OCI-LY1 (cell line): ENCODE results near the gene GMPPB.

Source experiments
- H2AFZ ChIP-seq: fragments of 200-600 bp; sonication (generic), shearing (Covaris generic); 2 replicates; pipeline ENCODE4 v1.6.0; 2014; ENCODE audit warnings: antibody characterized with exemption, mild to moderate bottlenecking, low read length
- H3F3A ChIP-seq: fragments of 200-600 bp; sonication (generic), shearing (Covaris generic); 2 replicates; pipeline ENCODE4 v1.6.0; 2014; ENCODE audit warnings: mild to moderate bottlenecking, antibody characterized with exemption, low read length, moderate library complexity; ENCODE audit not compliant: insufficient read depth
- H3K27ac ChIP-seq: fragments of 200-600 bp; sonication (generic); 2 replicates; pipeline ENCODE4 v1.5.1; 2014; ENCODE audit warnings: low read length, mixed run types, mild to moderate bottlenecking, low read depth; ENCODE audit not compliant: poor library complexity, severe bottlenecking
- H3K27me3 ChIP-seq: fragments of 200-600 bp; sonication (generic); 2 replicates; pipeline ENCODE4 v1.6.0; 2014; ENCODE audit warnings: antibody characterized with exemption, mild to moderate bottlenecking, low read length, moderate library complexity; ENCODE audit not compliant: insufficient read depth
- H3K36me3 ChIP-seq: fragments of 200-600 bp; sonication (generic); 2 replicates; pipeline ENCODE4 v1.6.1; 2014; ENCODE audit warnings: mild to moderate bottlenecking, antibody characterized with exemption, low read length, moderate library complexity, mixed read lengths; ENCODE audit not compliant: insufficient read depth
- H3K4me1 ChIP-seq: fragments of 200-600 bp; sonication (generic); 2 replicates; pipeline ENCODE4 v1.5.1; 2014; ENCODE audit warnings: mild to moderate bottlenecking, low read length, moderate library complexity; ENCODE audit not compliant: insufficient read depth, severe bottlenecking
- H3K4me2 ChIP-seq: fragments of 200-600 bp; sonication (generic), shearing (Covaris generic); 2 replicates; pipeline ENCODE4 v1.6.1; 2014; ENCODE audit warnings: low read length
- H3K4me3 ChIP-seq: fragments of 200-600 bp; sonication (generic); 2 replicates; pipeline ENCODE4 v1.5.1; 2014; ENCODE audit warnings: low read length, low read depth, mild to moderate bottlenecking, mixed read lengths; ENCODE audit not compliant: poor library complexity, severe bottlenecking
- H3K79me2 ChIP-seq: fragments of 200-600 bp; shearing (Covaris generic); 2 replicates; pipeline ENCODE4 v1.6.1; 2016; ENCODE audit warnings: mixed run types, low read length, mixed read lengths; ENCODE audit not compliant: insufficient read depth
- H3K9ac ChIP-seq: fragments of 200-600 bp; sonication (generic), shearing (Covaris generic); 2 replicates; pipeline ENCODE4 v1.6.1; 2014; ENCODE audit warnings: mild to moderate bottlenecking, low read length, mixed read lengths
- H3K9me2 ChIP-seq: fragments of 200-600 bp; sonication (generic), shearing (Covaris generic); 2 replicates; pipeline ENCODE4 v1.6.1; 2014; ENCODE audit warnings: low read depth, mild to moderate bottlenecking, low read length, mixed read lengths
- H3K9me3 ChIP-seq: fragments of 200-600 bp; shearing (Covaris generic); 2 replicates; pipeline ENCODE4 v1.6.1; 2014; ENCODE audit warnings: low read length, mixed read lengths
- H4K20me1 ChIP-seq: fragments of 200-600 bp; sonication (generic), shearing (Covaris generic); 2 replicates; pipeline ENCODE4 v1.6.0; 2016; ENCODE audit warnings: mild to moderate bottlenecking, low read length; ENCODE audit not compliant: insufficient read depth
- CTCF ChIP-seq: fragments of 200-600 bp; sonication (generic), shearing (Covaris generic); IDR thresholded peaks from 2 replicates; pipeline ENCODE4 v1.5.1; 2017; ENCODE audit warnings: mild to moderate bottlenecking, antibody characterized with exemption, low read length, moderate library complexity, mixed read lengths
- EZH2 ChIP-seq: fragments of 200-600 bp; sonication (generic), shearing (Covaris generic); IDR thresholded peaks from 2 replicates; pipeline ENCODE4 v1.8.0; 2017; ENCODE audit warnings: borderline replicate concordance, mixed run types, mild to moderate bottlenecking, antibody characterized with exemption, low read length, moderate library complexity, mixed read lengths

Gene GMPPB

DNA sequence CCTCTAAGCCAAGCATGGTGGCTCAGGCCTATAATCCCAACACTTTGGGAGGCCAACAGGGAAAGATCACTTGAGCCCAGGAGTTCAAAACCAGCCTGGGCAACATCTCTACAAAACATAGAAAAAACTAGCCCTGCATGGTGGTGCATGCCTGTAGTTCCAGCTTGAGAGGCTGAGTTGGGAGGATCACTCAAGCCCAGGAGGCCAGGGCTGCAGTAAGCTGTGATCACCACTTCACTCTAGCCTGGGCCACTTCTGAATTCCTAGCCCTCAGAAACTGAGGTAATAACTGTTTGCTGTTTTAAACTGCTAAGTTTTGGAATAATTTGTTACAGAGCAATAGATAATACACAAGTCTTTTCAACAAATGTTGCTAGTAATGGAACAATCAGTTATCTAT lies 46.2 kb upstream of the GMPPB start:
- peaks cover 45% of the 10 kb centered on the region for H3K79me2 ChIP-seq
- no peak overlapping the region for H3K27ac ChIP-seq
- H3K9me3 ChIP-seq: no peaks in the 10 kb centered on the region
- no peaks in the 10 kb centered on the region for H3K27me3 ChIP-seq
- no peaks in the 10 kb centered on the region for H3K4me1 ChIP-seq
- no peak overlapping the region for H3K4me2 ChIP-seq
- peaks cover 6% of the 10 kb centered on the region; the same call in 1 of the 2 replicates for H3K36me3 ChIP-seq
- no peaks in the 10 kb centered on the region for H4K20me1 ChIP-seq
- no peak for TF ChIP-seq EZH2
- no peak overlapping the region for H2AFZ ChIP-seq
- no peak overlapping the region for H3K4me3 ChIP-seq
- H3F3A ChIP-seq: no peaks in the 10 kb centered on the region
- H3K9me2 ChIP-seq: no peaks in the 10 kb centered on the region
- no peak overlapping the region for H3K9ac ChIP-seq

DNA sequence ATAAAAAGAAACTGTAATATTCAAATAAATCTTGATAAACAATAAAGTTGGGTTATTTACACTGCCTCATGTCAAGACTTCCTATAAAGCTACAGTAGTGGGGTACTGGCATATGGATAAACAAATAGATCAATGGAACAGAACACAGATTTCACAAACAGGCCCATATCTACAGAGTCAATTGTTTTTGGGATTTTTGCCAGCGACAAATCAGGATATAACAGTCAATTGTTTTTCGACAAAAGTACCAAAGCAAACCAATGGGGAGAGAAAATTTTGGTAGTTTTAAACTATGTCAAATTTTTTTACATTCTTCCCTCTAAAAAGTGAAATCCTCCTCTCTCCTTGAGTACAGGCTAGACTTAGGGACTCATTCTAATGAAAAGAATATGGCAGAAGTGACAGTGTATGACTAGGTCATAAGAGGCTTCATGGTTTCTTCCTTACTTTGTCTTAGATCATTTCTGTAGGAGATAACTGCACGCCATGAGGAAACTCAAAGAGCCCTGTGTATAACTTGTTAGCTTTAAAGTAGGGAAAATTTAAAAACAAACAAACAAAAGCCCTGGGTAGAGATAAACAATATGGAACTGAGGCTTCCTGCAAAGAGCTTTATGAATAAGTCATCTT lies 45.6 kb upstream of the GMPPB start:
- Histone ChIP-seq H3K36me3 (peaks cover 11% of the 10 kb centered on the region; the same call in 1 of the 2 replicates), H3K9me3 (no peaks in the 10 kb centered on the region), H3K4me2 (no peak overlapping the region), H3K79me2 (peaks cover 43% of the 10 kb centered on the region), H3K4me1 (no peaks in the 10 kb centered on the region), H4K20me1 (no peaks in the 10 kb centered on the region), H3K27me3 (no peaks in the 10 kb centered on the region), H2AFZ (no peak overlapping the region), H3K27ac (no peak overlapping the region), H3F3A (no peaks in the 10 kb centered on the region), H3K4me3 (no peak overlapping the region), H3K9me2 (no peaks in the 10 kb centered on the region), H3K9ac (no peak overlapping the region)
- TF ChIP-seq EZH2 (no peak), CTCF (no peak)

- Histone ChIP-seq H3K9me2 (no peaks in the 10 kb centered on the region), H3F3A (no peaks in the 10 kb centered on the region), H3K4me3 (no peak overlapping the region), H3K27ac (no peak overlapping the region), H3K9ac (no peak overlapping the region), H3K36me3 (peaks cover 11% of the 10 kb centered on the region; the same call in 1 of the 2 replicates), H3K4me1 (no peaks in the 10 kb centered on the region), H2AFZ (no peak overlapping the region), H3K9me3 (no peaks in the 10 kb centered on the region), H4K20me1 (no peaks in the 10 kb centered on the region), H3K4me2 (no peak overlapping the region), H3K79me2 (peaks cover 23% of the 10 kb centered on the region), H3K27me3 (no peaks in the 10 kb centered on the region)
- TF ChIP-seq CTCF (no peak), EZH2 (no peak)
Observed at GRCh38 chr3:49763981-49764380, 40.2 kb upstream of the GMPPB start.

- Histone ChIP-seq H3K79me2 (peaks cover 8% of the 10 kb centered on the region), H2AFZ (no peak overlapping the region)
- no peak for TF ChIP-seq EZH2
- no peak for TF ChIP-seq CTCF
Observed at GRCh38 chr3:49761661-49762060, 37.9 kb upstream of the GMPPB start.

More at GRCh38 chr3:49761661-49762060, 37.9 kb upstream of the GMPPB start:
- Histone ChIP-seq H3K4me3 (no peak overlapping the region), H3K9me2 (no peaks in the 10 kb centered on the region), H3K4me2 (no peak overlapping the region), H3K9ac (no peak overlapping the region), H3K4me1 (no peaks in the 10 kb centered on the region), H3K27ac (no peak overlapping the region), H3K36me3 (peaks cover 8% of the 10 kb centered on the region; the same call in 1 of the 2 replicates), H3K27me3 (no peaks in the 10 kb centered on the region), H3K9me3 (no peaks in the 10 kb centered on the region), H4K20me1 (no peaks in the 10 kb centered on the region), H3F3A (no peaks in the 10 kb centered on the region)
